Measurements from ENCODE around the gene MANBA.

The MANBA gene

GRCh38 chr4:102687373-102687981, 73.3 kb downstream of the MANBA start:
- H3K27ac ChIP-seq, result no peak overlapping the region
- TF ChIP-seq CTCF (IDR thresholded peaks at IDR 0.05; ENCODE audit: low read depth, low read length, missing control alignments), result no peak
- H3K27me3 ChIP-seq (replicated peaks), result no peaks in the 10 kb centered on the region
- no peak overlapping the region for H3K4me3 ChIP-seq (ENCODE audit: low read depth, low read length)
- no peaks in the 10 kb centered on the region for H3K36me3 ChIP-seq (replicated peaks)
- in situ Hi-C loops (cut with HindIII; ENCODE audit: low pct_ligation_motif_present, low sequenced_read_pairs), result no loop called here
- peak; percentile 20 for DNase-seq

GRCh38 chr4:102685768-102686167, 75.0 kb downstream of the MANBA start:
- Histone ChIP-seq H3K36me3 (replicated peaks) (no peaks in the 10 kb centered on the region), H3K27me3 (replicated peaks) (no peaks in the 10 kb centered on the region), H3K4me3 (ENCODE audit: low read depth, low read length) (no peak overlapping the region), H3K27ac (no peak overlapping the region)
- DNase-seq, result no peak
- in situ Hi-C loops (cut with HindIII; ENCODE audit: low pct_ligation_motif_present, low sequenced_read_pairs), result no loop called here
- no peak for TF ChIP-seq CTCF (IDR thresholded peaks at IDR 0.05; ENCODE audit: low read depth, low read length, missing control alignments)

GRCh38 chr4:102684610-102685052, 76.1 kb downstream of the MANBA start:
- in situ Hi-C loops (cut with HindIII; ENCODE audit: low pct_ligation_motif_present, low sequenced_read_pairs), result no loop called here
- peak; percentile 79 for DNase-seq
- peak overlapping the region; percentile 68 for H3K27ac ChIP-seq
- H3K36me3 ChIP-seq (replicated peaks), result no peaks in the 10 kb centered on the region
- no peak for TF ChIP-seq CTCF (IDR thresholded peaks at IDR 0.05; ENCODE audit: low read depth, low read length, missing control alignments)
- H3K4me3 ChIP-seq (ENCODE audit: low read depth, low read length), result no peak overlapping the region
- H3K27me3 ChIP-seq (replicated peaks), result no peaks in the 10 kb centered on the region

DNA sequence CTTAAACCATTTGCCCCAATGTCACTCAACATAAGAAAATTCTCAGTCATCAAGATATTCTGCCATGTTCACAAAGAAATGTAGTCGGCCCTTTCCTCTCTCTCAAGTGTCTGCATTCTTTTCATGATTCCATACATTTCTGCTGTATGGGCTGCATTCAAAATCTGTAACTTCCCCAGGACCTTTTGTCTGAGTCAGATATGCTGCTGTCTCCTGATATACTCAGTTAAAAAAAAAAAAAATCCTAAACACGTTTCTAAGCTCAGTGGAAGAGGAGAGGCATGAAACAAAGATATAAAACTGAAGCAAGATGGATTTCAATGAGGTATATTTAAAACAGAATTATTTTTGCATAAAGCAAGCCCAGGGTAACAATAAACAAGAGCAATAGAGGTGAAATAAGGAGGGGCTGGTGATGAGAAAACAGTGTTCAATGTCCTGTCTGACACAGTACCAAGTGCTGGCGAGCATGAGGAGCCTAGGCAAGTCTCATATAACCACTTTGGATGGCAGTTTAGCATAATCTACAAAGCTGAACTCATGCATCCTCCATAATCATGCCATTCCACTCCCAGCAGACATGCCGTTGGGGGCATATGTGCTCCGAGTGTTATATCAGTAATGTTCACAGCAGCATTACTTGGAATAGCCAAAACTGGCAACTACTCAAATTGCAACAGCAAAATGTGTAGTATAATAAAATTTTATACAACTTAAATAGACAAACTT, 76.7 kb downstream of the MANBA start:
- Histone ChIP-seq H3K27me3 (replicated peaks) (no peaks in the 10 kb centered on the region), H3K27ac (peak overlapping the region; percentile 68), H3K36me3 (replicated peaks) (no peaks in the 10 kb centered on the region), H3K4me3 (ENCODE audit: low read depth, low read length) (no peak overlapping the region)
- in situ Hi-C loops (cut with HindIII; ENCODE audit: low pct_ligation_motif_present, low sequenced_read_pairs), result no loop called here
- no peak for TF ChIP-seq CTCF (IDR thresholded peaks at IDR 0.05; ENCODE audit: low read depth, low read length, missing control alignments)
- DNase-seq, result peak; percentile 21

GRCh38 chr4:102678695-102679335, 82.0 kb downstream of the MANBA start:
- Histone ChIP-seq H3K4me3 (ENCODE audit: low read depth, low read length) (no peak overlapping the region), H3K27ac (no peak overlapping the region), H3K36me3 (replicated peaks) (no peaks in the 10 kb centered on the region), H3K27me3 (replicated peaks) (no peaks in the 10 kb centered on the region)
- in situ Hi-C loops (cut with HindIII; ENCODE audit: low pct_ligation_motif_present, low sequenced_read_pairs), result no loop called here
- TF ChIP-seq CTCF (IDR thresholded peaks at IDR 0.05; ENCODE audit: low read depth, low read length, missing control alignments), result no peak
- no peak for DNase-seq
